HEK293 (cell line): Measurements from ENCODE around the gene TSPAN10.
A peak's percentile ranks its signal among the peaks of the same experiment; 100 is the strongest.

Experiments used
- CTCF ChIA-PET: fragments of 350-600 bp; formaldehyde crosslinking; extraction: SDS; loops from one replicate; lab custom pipeline; 2021; ENCODE audit warnings: antibody characterized with exemption; lab: Yijun Ruan, JAX
- POLR2A ChIA-PET: fragments of 300-600 bp; formaldehyde crosslinking; extraction: SDS; loops from one replicate; lab custom pipeline; 2020; ENCODE audit warnings: antibody characterized with exemption, inconsistent platforms; lab: Yijun Ruan, JAX
- H3K27ac ChIP-seq: fragments of 200-500 bp; sonication (Bioruptor generic); 2 replicates; pipeline ENCODE4 v1.5.1; 2014; ENCODE audit warnings: low read depth, low read length, control low read depth, inconsistent platforms; ENCODE audit errors: extremely low read depth
- H3K36me3 ChIP-seq, 2 experiments: fragments of 200-500 bp in 1 of 2; sonication (Bioruptor generic) in 1 of 2; 1 replicate in 1 of 2; 2 replicates in 1 of 2; pipeline ENCODE4 v1.5.1; 2014 to 2017; ENCODE audit warnings: inconsistent platforms in 2 of 2, low read length in 2 of 2; ENCODE audit not compliant: control insufficient read depth in 2 of 2, insufficient read depth in 1 of 2
- H3K4me1 ChIP-seq: fragments of 200-500 bp; sonication (Bioruptor generic); 2 replicates; pipeline ENCODE4 v1.5.1; 2014; ENCODE audit warnings: mild to moderate bottlenecking, low read length, inconsistent platforms; ENCODE audit not compliant: control insufficient read depth, insufficient read depth
- H3K4me3 ChIP-seq: 2 replicates; pipeline ENCODE4 v1.5.1; 2011; ENCODE audit warnings: low read depth, mild to moderate bottlenecking, control low read depth, low read length, moderate library complexity
- H3K9me3 ChIP-seq: fragments of 200-500 bp; sonication (Bioruptor generic); 2 replicates; pipeline ENCODE4 v1.5.1; 2014; ENCODE audit warnings: low read depth, low read length, inconsistent platforms; ENCODE audit not compliant: control insufficient read depth, insufficient read depth
- KLF17 ChIP-seq: fragments of 450-650 bp; formaldehyde crosslinking; IDR thresholded peaks from 2 replicates; pipeline ENCODE4 v1.5.1; 2016; ENCODE audit warnings: missing biosample characterization, missing genetic modification characterization
- PRDM10 ChIP-seq: fragments of 450-650 bp; formaldehyde crosslinking; IDR thresholded peaks from 2 replicates; pipeline ENCODE4 v1.5.1; 2016; ENCODE audit warnings: missing biosample characterization, missing genetic modification characterization
- ZBTB10 ChIP-seq: fragments of 450-650 bp; formaldehyde crosslinking; IDR thresholded peaks from 2 replicates; pipeline ENCODE4 v1.5.1; 2016; ENCODE audit warnings: missing biosample characterization, missing genetic modification characterization
- ZFP37 ChIP-seq: fragments of 450-650 bp; formaldehyde crosslinking; IDR thresholded peaks from 2 replicates; pipeline ENCODE4 v1.5.1; 2016; ENCODE audit warnings: missing biosample characterization, missing genetic modification characterization
- ZNF133 ChIP-seq: fragments of 450-650 bp; formaldehyde crosslinking; IDR thresholded peaks from 2 replicates; pipeline ENCODE4 v1.5.1; 2016; ENCODE audit warnings: missing biosample characterization, missing genetic modification characterization
- ZNF140 ChIP-seq: fragments of 450-650 bp; formaldehyde crosslinking; IDR thresholded peaks from 2 replicates; pipeline ENCODE4 v1.5.1; 2016; ENCODE audit warnings: missing biosample characterization, missing genetic modification characterization
- ZNF335 ChIP-seq: fragments of 450-650 bp; formaldehyde crosslinking; conservative IDR thresholded peaks from 2 replicates; pipeline ENCODE4 v1.5.1; 2016; ENCODE audit warnings: missing biosample characterization, missing genetic modification characterization
- ZNF692 ChIP-seq: fragments of 450-650 bp; formaldehyde crosslinking; IDR thresholded peaks from 2 replicates; pipeline ENCODE4 v1.5.1; 2016; ENCODE audit warnings: missing biosample characterization, missing genetic modification characterization
- ZNF704 ChIP-seq: fragments of 450-650 bp; formaldehyde crosslinking; IDR thresholded peaks from 2 replicates; pipeline ENCODE4 v1.5.1; 2016; ENCODE audit warnings: missing biosample characterization, missing genetic modification characterization
- ZNF785 ChIP-seq: fragments of 450-650 bp; formaldehyde crosslinking; IDR thresholded peaks from 2 replicates; pipeline ENCODE4 v1.5.1; 2016; ENCODE audit warnings: missing biosample characterization, missing genetic modification characterization

Gene TSPAN10

GRCh38 chr17:81683584-81684441, 46.8 kb downstream of the TSPAN10 start, which contains the start of the genes ARL16 and HGS (continued):
- TF ChIP-seq PRDM10 (tag by site-specific recombination) (peak; percentile 59), ZNF133 (tag by site-specific recombination) (no peak), ZNF704 (tag by site-specific recombination) (no peak), ZBTB10 (tag by site-specific recombination) (peak; percentile 96), ZNF785 (tag by site-specific recombination) (no peak), ZNF140 (no peak), ZNF692 (tag by site-specific recombination) (0 out of 2 replicates have a peak, but pooled peaks have one; percentile 16)

- Histone ChIP-seq H3K36me3 (peaks cover 6 to 61% of the 10 kb centered on the region in 2 experiments; a peak in 2 of 3 replicates), H3K27ac (peak overlapping the region; percentile 78), H3K9me3 (no peaks in the 10 kb centered on the region), H3K4me1 (peaks cover 4% of the 10 kb centered on the region), H3K4me3 (peak overlapping the region; percentile 75)
- POLR2A ChIA-PET = interaction anchor here (0.9 to 6.6 kb wide), 15 partner anchors 10 to 353 kb away, joined by 3 to 109 read pairs (median 9); partner anchors contain the start of genes ACTG1, CCDC137, DCXR and FAAP100
- CTCF ChIA-PET = interaction anchor here (0.6 to 2.1 kb wide), 3 partner anchors 9 to 345 kb away, joined by 3 to 7 read pairs (median 4); no protein-coding TSS in a partner anchor
- TF ChIP-seq ZFP37 (tag by site-specific recombination) = no peak
- TF ChIP-seq KLF17 = 0 out of 2 replicates have a peak, but pooled peaks have one; percentile 9
- TF ChIP-seq ZNF335 (tag by site-specific recombination) = peak; percentile 35; the same call in 1 of the 2 replicates
Observed at GRCh38 chr17:81684442-81684911, 47.5 kb downstream of the TSPAN10 start.
